SH-SY5Y (cell line): ENCODE measurements around the gene GH2.

Experiments
- GATA2 ChIP-seq: IDR thresholded peaks from 2 replicates; pipeline ENCODE4 v1.6.1; 2011; ENCODE audit warnings: mild to moderate bottlenecking, low read depth, low read length
- GATA3 ChIP-seq: IDR thresholded peaks from 2 replicates; pipeline ENCODE4 v1.6.1; 2011; ENCODE audit warnings: low read depth, mild to moderate bottlenecking, low read length, moderate library complexity

- TF ChIP-seq GATA3 (no peak), GATA2 (no peak)
Measured at GRCh38 chr17:63930951-63931575, 49.3 kb upstream of the GH2 start.
